GM23338 (cell line): ENCODE results near the gene SLC6A7. TPM values are rescaled to one million over a fixed set of nuclear protein-coding genes. Genes with fewer than 3 reads are reported as not detected.

Source experiments
- ATAC-seq: fragments of 200-7000 bp; cut with Tn5 transposase; 3 replicates; pipeline ENCODE4 v1.9.1; 2020
- DNase-seq: peaks from one replicate; pipeline ENCODE4 v3.0.0-alpha.2; 2015; ENCODE audit warnings: low spot score
- H2AFZ ChIP-seq: fragments of 200-600 bp; sonication (generic); 2 replicates; pipeline ENCODE4 v1.8.0; 2016; ENCODE audit warnings: antibody characterized with exemption, mild to moderate bottlenecking, moderate library complexity
- H3F3A ChIP-seq: fragments of 200-600 bp; sonication (generic); replicated peaks from 2 replicates; pipeline ENCODE4 v1.8.0; 2017; ENCODE audit warnings: antibody characterized with exemption, mixed run types, low read depth
- H3K27ac ChIP-seq: fragments of 200-600 bp; sonication (generic); 2 replicates; pipeline ENCODE4 v1.6.1; 2016; ENCODE audit warnings: low read depth
- H3K27me3 ChIP-seq: fragments of 200-600 bp; sonication (generic); 2 replicates; pipeline ENCODE4 v1.8.0; 2016; ENCODE audit warnings: mild to moderate bottlenecking, mixed run types, moderate library complexity; ENCODE audit not compliant: insufficient read depth
- H3K36me3 ChIP-seq: fragments of 200-600 bp; sonication (generic); 2 replicates; pipeline ENCODE4 v1.8.0; 2016; ENCODE audit warnings: mild to moderate bottlenecking; ENCODE audit not compliant: insufficient read depth
- H3K4me1 ChIP-seq: fragments of 200-600 bp; sonication (generic); 2 replicates; pipeline ENCODE4 v1.8.0; 2016; ENCODE audit warnings: mild to moderate bottlenecking, moderate library complexity; ENCODE audit not compliant: insufficient read depth
- H3K4me2 ChIP-seq: fragments of 200-600 bp; sonication (generic); 2 replicates; pipeline ENCODE4 v1.7.1; 2017; ENCODE audit warnings: mixed run types
- H3K4me3 ChIP-seq: fragments of 200-600 bp; sonication (generic); 2 replicates; pipeline ENCODE4 v1.6.1; 2016; ENCODE audit warnings: mixed run types
- H3K79me2 ChIP-seq: fragments of 200-600 bp; sonication (generic); replicated peaks from 2 replicates; pipeline ENCODE4 v1.8.0; 2017; ENCODE audit warnings: mild to moderate bottlenecking; ENCODE audit not compliant: insufficient read depth
- H3K9me2 ChIP-seq: fragments of 200-600 bp; sonication (generic); 2 replicates; pipeline ENCODE4 v1.8.0; 2017; ENCODE audit not compliant: insufficient read depth
- H4K20me1 ChIP-seq: fragments of 200-600 bp; sonication (generic); replicated peaks from 2 replicates; pipeline ENCODE4 v1.8.0; 2017; ENCODE audit warnings: mild to moderate bottlenecking; ENCODE audit not compliant: insufficient read depth
- H3K27ac Mint-ChIP-seq: 2 replicates; pipeline ENCODE4 v1.8.0; 2020; ENCODE audit warnings: inconsistent platforms, mild to moderate bottlenecking, moderate library complexity, mixed read lengths
- H3K27me3 Mint-ChIP-seq: 3 replicates; pipeline ENCODE4 v1.8.0; 2022; ENCODE audit warnings: low read depth, mild to moderate bottlenecking, moderate library complexity, mixed read lengths, inconsistent platforms; ENCODE audit not compliant: insufficient read depth, poor library complexity
- H3K36me3 Mint-ChIP-seq: 3 replicates; pipeline ENCODE4 v1.8.0; 2021; ENCODE audit warnings: low read depth, mild to moderate bottlenecking, inconsistent platforms, moderate library complexity, mixed read lengths
- H3K4me1 Mint-ChIP-seq: 3 replicates; pipeline ENCODE4 v1.8.0; 2020; ENCODE audit warnings: mild to moderate bottlenecking, inconsistent platforms, mixed read lengths
- H3K4me3 Mint-ChIP-seq: 3 replicates; pipeline ENCODE4 v1.8.0; 2021; ENCODE audit warnings: moderate library complexity, mild to moderate bottlenecking, inconsistent platforms, mixed read lengths
- H3K9me3 Mint-ChIP-seq: 3 replicates; pipeline ENCODE4 v1.8.0; 2020; ENCODE audit warnings: moderate library complexity, mild to moderate bottlenecking, inconsistent platforms, mixed read lengths
- EZH2phosphoT487 ChIP-seq: fragments of 200-600 bp; sonication (generic); IDR thresholded peaks from one replicate; pipeline ENCODE4 v1.8.1; 2018; ENCODE audit warnings: antibody characterized with exemption; ENCODE audit not compliant: unreplicated experiment
- STAT1 ChIP-seq: IDR thresholded peaks from one replicate; pipeline ENCODE4 v1.6.1; 2016; ENCODE audit warnings: antibody characterized with exemption; ENCODE audit not compliant: unreplicated experiment
- ZNF114 ChIP-seq: fragments of 250-450 bp; sonication (Bioruptor Pico); IDR thresholded peaks from 2 replicates; pipeline ENCODE4 v1.5.0; 2020; ENCODE audit warnings: mild to moderate bottlenecking, moderate library complexity
- ZNF331 ChIP-seq: fragments of 250-450 bp; sonication (Bioruptor Pico); IDR thresholded peaks from 2 replicates; pipeline ENCODE4 v1.5.0; 2020; ENCODE audit warnings: low read depth, mild to moderate bottlenecking, moderate library complexity
- polyA plus RNA-seq: library from polyadenylated mRNA; unstranded; fragments of >200 nt; fragmentation: Nextera tagmentation; extraction: Ambion mirVana; gene quantifications from 2 replicates; pipeline ENCODE4 v1.2.1, GENCODE V29; 2016
- total RNA-seq: library from RNA; depleted of rRNA; stranded (reverse); fragments of >200 nt; shearing (Covaris generic); gene quantifications from 2 replicates; pipeline ENCODE4 v1.2.3, GENCODE V29; 2014
- TF ChIP-seq, protein P1 (sequence below), 2 experiments: fragments of 200-600 bp in 1 of 2; sonication (generic) in 1 of 2; conservative IDR thresholded peaks; 2 replicates each; pipeline versions ENCODE4 v1.5.1 to v1.6.1; 2016 to 2017; ENCODE audit warnings: antibody characterized with exemption in 2 of 2, low read depth in 2 of 2, mild to moderate bottlenecking in 2 of 2, moderate library complexity in 1 of 2
- TF ChIP-seq, protein P2 (sequence below): fragments of 250-450 bp; sonication (Bioruptor Pico); IDR thresholded peaks from 2 replicates; pipeline ENCODE4 v1.5.0; 2020; ENCODE audit warnings: mild to moderate bottlenecking, moderate library complexity

SLC6A7 gene
- total and polyA plus RNA-seq, 2 experiments from 2014 or later, result not detected

DNA sequence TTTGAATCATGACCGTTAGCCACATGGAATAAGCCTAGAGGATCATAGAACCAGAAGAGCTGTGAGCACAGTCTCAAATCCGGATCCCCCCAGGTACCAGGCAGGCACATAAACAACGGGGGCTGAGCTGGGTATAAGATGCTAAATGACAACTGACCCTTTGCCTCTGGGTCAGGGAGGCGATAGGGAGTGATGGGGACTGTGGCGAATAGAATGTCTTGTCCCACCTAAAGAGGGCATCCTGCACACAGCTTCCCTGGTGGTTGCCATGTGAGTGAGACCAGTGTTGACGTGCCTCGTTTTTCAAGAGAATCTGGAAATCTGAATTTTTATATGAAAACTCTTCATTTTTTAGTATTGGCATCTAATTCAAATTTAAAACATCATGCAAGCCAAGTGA lies 33.6 kb downstream of the SLC6A7 start:
- Histone ChIP-seq H3K27me3 (no peaks in the 10 kb centered on the region), H3K4me2 (no peak overlapping the region), H3K79me2 (no peaks in the 10 kb centered on the region), H3K4me1 (no peaks in the 10 kb centered on the region), H3F3A (no peaks in the 10 kb centered on the region), H3K9me2 (no peaks in the 10 kb centered on the region), H4K20me1 (no peaks in the 10 kb centered on the region), H3K27ac (no peak overlapping the region), H3K36me3 (no peaks in the 10 kb centered on the region), H2AFZ (no peak overlapping the region), H3K4me3 (no peak overlapping the region)
- no peak for ATAC-seq
- TF ChIP-seq EZH2phosphoT487, result no peak
- TF ChIP-seq, protein P1, sequence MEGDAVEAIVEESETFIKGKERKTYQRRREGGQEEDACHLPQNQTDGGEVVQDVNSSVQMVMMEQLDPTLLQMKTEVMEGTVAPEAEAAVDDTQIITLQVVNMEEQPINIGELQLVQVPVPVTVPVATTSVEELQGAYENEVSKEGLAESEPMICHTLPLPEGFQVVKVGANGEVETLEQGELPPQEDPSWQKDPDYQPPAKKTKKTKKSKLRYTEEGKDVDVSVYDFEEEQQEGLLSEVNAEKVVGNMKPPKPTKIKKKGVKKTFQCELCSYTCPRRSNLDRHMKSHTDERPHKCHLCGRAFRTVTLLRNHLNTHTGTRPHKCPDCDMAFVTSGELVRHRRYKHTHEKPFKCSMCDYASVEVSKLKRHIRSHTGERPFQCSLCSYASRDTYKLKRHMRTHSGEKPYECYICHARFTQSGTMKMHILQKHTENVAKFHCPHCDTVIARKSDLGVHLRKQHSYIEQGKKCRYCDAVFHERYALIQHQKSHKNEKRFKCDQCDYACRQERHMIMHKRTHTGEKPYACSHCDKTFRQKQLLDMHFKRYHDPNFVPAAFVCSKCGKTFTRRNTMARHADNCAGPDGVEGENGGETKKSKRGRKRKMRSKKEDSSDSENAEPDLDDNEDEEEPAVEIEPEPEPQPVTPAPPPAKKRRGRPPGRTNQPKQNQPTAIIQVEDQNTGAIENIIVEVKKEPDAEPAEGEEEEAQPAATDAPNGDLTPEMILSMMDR (conservative IDR thresholded peaks at IDR 0.05; ENCODE audit: low read depth in 2 of 2), result 0 out of 4 replicates have a peak, but pooled peaks of 1 of the 2 experiments have one; percentile 13
- TF ChIP-seq ZNF331, result no peak
- TF ChIP-seq, protein P2, sequence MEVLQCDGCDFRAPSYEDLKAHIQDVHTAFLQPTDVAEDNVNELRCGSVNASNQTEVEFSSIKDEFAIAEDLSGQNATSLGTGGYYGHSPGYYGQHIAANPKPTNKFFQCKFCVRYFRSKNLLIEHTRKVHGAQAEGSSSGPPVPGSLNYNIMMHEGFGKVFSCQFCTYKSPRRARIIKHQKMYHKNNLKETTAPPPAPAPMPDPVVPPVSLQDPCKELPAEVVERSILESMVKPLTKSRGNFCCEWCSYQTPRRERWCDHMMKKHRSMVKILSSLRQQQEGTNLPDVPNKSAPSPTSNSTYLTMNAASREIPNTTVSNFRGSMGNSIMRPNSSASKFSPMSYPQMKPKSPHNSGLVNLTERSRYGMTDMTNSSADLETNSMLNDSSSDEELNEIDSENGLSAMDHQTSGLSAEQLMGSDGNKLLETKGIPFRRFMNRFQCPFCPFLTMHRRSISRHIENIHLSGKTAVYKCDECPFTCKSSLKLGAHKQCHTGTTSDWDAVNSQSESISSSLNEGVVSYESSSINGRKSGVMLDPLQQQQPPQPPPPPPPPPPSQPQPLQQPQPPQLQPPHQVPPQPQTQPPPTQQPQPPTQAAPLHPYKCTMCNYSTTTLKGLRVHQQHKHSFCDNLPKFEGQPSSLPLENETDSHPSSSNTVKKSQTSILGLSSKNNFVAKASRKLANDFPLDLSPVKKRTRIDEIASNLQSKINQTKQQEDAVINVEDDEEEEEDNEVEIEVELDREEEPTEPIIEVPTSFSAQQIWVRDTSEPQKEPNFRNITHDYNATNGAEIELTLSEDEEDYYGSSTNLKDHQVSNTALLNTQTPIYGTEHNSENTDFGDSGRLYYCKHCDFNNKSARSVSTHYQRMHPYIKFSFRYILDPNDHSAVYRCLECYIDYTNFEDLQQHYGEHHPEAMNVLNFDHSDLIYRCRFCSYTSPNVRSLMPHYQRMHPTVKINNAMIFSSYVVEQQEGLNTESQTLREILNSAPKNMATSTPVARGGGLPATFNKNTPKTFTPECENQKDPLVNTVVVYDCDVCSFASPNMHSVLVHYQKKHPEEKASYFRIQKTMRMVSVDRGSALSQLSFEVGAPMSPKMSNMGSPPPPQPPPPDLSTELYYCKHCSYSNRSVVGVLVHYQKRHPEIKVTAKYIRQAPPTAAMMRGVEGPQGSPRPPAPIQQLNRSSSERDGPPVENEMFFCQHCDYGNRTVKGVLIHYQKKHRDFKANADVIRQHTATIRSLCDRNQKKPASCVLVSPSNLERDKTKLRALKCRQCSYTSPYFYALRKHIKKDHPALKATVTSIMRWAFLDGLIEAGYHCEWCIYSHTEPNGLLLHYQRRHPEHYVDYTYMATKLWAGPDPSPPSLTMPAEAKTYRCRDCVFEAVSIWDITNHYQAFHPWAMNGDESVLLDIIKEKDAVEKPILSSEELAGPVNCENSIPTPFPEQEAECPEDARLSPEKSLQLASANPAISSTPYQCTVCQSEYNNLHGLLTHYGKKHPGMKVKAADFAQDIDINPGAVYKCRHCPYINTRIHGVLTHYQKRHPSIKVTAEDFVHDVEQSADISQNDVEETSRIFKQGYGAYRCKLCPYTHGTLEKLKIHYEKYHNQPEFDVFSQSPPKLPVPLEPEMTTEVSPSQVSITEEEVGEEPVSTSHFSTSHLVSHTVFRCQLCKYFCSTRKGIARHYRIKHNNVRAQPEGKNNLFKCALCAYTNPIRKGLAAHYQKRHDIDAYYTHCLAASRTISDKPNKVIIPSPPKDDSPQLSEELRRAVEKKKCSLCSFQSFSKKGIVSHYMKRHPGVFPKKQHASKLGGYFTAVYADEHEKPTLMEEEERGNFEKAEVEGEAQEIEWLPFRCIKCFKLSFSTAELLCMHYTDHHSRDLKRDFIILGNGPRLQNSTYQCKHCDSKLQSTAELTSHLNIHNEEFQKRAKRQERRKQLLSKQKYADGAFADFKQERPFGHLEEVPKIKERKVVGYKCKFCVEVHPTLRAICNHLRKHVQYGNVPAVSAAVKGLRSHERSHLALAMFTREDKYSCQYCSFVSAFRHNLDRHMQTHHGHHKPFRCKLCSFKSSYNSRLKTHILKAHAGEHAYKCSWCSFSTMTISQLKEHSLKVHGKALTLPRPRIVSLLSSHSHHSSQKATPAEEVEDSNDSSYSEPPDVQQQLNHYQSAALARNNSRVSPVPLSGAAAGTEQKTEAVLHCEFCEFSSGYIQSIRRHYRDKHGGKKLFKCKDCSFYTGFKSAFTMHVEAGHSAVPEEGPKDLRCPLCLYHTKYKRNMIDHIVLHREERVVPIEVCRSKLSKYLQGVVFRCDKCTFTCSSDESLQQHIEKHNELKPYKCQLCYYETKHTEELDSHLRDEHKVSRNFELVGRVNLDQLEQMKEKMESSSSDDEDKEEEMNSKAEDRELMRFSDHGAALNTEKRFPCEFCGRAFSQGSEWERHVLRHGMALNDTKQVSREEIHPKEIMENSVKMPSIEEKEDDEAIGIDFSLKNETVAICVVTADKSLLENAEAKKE (CRISPR knock-in tag), result no peak
- no peak for TF ChIP-seq ZNF114 (CRISPR knock-in tag)
- TF ChIP-seq STAT1, result no peak
- Mint-ChIP-seq H3K9me3 (no peaks in the 10 kb centered on the region), H3K27ac (no peak overlapping the region), H3K4me1 (no peaks in the 10 kb centered on the region; the same call in 2 of the 3 replicates), H3K27me3 (peaks cover 4% of the 10 kb centered on the region), H3K4me3 (no peak overlapping the region), H3K36me3 (no peaks in the 10 kb centered on the region)
- DNase-seq, result no peak
